ENCODE data around the gene CADPS2.

DNA sequence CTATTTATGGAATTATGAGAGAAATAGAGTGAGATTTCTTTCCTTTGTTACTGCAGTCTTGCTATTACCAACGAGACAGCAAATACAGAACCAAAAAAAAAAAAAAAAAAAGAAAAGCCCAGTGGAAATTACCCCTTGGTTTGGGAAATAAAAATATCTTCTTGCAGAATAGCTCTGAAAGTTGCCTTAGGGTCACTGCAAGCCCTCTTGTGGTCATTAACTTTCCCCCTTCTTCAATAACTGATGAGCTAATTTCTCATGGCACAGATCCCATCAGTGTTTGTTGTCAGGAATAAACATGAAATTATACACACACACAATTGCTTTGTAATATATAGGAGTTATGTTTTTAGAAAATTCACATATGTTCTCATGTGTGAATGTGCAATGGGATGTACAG is 470.8 kb downstream of the CADPS2 start:
- no peak for TF ChIP-seq EZH2 (IDR thresholded peaks at IDR 0.05)
- TF ChIP-seq, protein P1, sequence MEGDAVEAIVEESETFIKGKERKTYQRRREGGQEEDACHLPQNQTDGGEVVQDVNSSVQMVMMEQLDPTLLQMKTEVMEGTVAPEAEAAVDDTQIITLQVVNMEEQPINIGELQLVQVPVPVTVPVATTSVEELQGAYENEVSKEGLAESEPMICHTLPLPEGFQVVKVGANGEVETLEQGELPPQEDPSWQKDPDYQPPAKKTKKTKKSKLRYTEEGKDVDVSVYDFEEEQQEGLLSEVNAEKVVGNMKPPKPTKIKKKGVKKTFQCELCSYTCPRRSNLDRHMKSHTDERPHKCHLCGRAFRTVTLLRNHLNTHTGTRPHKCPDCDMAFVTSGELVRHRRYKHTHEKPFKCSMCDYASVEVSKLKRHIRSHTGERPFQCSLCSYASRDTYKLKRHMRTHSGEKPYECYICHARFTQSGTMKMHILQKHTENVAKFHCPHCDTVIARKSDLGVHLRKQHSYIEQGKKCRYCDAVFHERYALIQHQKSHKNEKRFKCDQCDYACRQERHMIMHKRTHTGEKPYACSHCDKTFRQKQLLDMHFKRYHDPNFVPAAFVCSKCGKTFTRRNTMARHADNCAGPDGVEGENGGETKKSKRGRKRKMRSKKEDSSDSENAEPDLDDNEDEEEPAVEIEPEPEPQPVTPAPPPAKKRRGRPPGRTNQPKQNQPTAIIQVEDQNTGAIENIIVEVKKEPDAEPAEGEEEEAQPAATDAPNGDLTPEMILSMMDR (IDR thresholded peaks at IDR 0.05): peak; percentile 29

Measured in neural progenitor cell (in vitro differentiated cells).